T follicular helper cell (primary cell): ENCODE measurements around the gene BRME1.

Experiments used
- DNase-seq: peaks from one replicate; pipeline ENCODE4 v3.0.0-alpha.2; 2020; ENCODE audit warnings: low read depth

The BRME1 gene

DNA sequence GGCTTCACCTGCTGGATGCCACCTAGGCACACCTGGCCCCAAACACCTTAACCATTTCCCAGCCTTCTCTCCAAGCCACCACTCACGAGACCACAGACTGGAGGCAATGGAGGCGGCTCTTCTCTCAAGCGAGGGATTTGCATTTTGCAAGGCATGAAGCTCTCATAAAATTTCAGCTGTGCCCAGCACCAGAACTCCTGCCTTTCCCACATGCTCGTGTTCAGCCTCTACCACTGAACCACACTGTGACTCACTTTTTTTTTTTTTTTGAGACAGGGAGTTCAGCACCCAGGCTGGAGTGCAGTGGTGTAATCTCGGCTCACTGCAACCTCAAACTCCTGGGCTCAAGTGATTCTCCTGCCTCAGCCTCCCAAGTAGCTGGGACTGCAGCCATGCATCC, 18.4 kb downstream of the BRME1 start:
- DNase-seq = no peak

DNA sequence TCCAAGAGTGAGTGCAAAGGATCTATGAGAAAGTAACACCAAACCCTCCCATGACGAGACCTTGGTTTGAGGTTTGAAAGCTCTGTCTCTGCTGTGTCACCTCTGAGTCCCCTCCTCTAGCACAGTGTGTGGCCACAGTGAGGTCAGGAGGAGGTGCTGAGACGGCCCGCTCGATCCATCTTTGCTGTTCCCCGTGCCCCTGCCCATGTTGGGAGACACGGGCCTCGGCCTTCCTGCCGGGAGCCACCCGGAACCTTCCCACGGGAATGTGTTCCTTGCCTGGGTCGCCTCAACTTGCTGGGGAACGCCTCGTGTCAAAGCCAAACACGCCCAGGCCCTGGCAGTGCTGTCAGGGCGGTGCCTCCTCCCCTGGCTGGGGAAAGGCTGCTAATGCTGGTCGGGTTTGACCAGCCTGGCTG, 18.9 kb downstream of the BRME1 start:
- DNase-seq = no peak

DNA sequence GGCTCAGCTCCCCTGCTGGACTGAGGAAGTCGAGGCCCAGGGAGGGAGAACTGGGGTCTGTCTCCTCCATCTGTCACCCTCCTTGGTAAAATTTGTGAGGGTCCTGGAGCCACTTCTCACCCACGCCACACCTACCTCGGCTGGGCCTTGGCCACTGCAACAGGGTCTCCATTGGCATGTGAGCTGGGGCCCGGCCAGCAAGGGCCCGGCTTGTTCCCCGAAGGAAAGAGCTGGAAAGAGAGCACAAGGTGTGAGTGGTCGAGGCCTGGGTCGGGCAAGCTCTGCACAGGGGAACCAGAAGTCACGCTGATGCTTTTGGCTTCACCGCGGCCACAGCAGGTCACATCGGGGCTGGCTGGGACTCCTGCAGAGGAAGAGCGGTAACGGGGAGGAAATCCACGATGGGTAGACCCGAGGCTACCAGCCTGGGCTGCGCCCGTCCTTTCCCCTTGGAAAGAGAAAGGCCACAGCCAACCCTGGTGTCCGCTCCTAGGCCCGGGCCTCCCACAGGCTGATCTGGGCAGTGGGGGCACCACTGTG, 20.0 kb downstream of the BRME1 start:
- no peak for DNase-seq

DNA sequence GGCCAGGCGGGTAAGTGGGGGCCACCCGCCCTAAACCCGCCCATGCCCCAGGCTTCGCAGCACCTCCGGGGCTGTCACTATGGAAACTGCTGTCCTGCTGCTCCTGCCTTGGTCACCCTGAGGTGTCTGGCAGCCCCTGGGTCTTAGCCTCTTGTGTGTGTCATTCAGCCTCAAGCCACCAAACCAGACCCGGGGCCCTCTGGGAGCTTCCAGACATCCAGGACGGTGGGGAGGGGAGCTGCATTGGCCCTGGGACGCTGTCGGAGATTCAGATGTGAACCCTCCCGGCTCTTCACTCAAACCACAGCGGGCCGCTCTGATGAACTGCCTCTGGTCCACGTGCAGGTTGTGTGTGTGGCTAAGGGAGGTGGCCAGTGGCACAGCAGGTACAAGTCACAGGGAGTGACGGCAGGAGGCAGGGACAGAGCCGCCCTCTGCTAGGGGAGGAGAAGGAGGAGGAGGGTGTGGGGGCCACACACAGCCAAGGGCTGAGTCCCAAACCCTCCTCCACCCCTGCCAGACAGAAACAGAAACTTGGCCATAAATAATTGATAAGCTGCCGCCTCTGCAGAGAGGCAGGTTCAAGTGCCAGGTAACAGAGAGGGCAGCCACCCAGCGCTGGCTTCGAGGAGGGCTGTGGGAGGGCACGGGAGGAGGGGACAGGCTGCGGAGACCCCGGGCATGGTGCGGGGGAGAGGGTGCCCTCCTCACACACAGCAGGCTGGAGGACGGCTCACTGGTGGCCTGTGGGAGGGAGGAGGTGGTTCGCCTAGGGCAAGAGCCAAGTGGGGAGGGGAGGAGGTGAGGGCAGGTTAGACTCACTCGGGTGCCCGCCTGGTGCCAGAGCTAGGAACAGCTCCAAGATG, 21.0 kb downstream of the BRME1 start:
- DNase-seq = no peak

DNA sequence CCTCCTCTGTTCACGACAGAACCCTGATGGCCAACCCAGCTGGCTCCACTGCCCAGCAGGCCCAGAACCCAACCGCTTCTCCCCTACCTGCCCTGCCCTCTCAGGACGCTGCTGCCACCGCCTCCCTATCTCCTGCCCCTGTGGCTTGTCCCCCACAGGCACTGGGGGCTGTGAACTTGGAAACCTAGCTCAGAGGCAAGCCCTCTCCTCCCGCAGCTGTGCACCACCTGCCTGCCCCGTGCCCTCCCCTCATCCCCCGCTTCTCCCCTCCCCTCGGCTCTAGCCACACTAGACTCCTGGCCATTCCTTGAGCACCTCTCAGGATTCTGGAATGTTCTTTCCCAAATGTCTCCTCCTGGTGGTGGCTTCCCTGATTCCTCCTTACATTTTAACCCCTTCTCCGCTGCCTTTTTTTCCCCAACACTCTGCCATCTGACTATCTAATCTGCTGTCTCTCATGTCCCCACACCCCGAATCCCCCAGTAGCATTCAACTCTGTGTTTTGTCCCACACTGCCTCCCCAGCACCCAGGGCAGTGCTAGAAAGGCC, 22.3 kb downstream of the BRME1 start:
- DNase-seq = no peak

DNA sequence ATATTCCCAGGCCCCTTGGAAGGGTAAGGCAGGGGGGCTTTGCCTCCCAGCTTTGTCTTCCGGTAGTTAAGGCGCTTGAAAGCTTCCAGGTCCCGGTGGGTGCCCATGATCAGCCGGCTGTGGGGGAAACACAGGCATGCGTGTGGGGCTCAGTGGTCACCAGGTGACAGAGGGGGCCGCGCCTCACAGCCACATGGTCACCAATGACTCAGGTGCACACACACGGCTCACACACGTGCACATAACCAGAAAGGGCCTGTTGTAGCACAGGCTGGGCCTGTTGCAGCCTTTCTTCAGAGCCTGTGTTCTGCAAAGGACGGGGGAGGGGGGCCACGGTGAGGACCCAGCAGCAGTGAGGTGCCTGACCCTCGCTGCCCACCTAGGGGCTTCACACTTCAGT, 23.1 kb downstream of the BRME1 start:
- DNase-seq = no peak

DNA sequence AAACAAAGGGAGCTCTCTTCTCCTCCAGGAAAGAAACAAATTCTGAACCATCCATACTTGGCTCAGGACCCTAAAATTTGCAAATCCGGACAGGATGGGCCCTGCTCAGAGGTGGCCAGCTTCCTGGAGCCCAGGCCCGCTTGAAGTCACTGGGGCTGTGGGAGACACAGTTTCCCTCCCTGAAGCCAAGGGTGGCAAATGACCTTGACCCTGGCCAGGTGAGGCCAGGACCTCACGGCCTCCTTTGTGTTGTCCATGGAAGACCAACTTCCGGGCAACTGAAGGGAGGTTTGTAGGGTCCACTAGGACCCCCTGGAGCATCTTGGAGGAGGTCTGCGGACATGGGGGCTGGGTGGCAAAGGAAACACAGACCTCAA, 23.5 kb downstream of the BRME1 start:
- no peak for DNase-seq

DNA sequence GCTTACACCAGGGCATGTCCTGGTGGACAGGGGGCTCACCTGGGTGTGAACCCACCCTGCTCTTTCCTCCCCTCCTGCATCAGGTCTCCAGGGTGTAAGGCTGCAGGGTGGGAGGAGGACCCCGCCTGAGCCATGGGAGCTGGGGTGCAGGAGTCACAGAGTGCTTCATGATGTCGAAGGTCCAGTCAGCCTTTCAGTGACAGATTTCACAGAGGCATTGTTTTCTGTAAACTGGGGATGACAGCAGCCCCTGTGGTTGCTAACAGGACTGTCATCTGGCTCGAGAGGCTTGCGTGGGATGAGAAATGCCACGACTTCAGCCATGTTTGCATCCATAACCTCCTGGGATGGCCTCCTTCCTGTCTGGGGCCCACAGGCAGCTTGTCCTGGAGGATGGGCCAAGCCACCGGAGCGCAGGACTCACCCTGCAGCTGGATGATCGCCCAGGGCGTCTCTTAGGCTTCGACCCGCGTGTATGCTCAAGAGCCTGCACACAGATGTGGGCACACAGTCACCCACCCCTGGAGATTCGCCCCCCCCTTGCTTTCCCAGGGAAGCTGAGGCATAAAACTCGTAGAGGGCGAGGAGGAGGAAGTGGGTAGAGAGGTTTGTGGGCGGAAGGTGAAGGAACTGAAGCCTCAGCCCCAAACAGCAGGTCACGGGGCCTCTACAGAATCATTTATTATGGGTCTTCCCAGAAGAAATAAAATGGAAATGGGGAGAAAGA, 24.1 kb downstream of the BRME1 start:
- DNase-seq = no peak

DNA sequence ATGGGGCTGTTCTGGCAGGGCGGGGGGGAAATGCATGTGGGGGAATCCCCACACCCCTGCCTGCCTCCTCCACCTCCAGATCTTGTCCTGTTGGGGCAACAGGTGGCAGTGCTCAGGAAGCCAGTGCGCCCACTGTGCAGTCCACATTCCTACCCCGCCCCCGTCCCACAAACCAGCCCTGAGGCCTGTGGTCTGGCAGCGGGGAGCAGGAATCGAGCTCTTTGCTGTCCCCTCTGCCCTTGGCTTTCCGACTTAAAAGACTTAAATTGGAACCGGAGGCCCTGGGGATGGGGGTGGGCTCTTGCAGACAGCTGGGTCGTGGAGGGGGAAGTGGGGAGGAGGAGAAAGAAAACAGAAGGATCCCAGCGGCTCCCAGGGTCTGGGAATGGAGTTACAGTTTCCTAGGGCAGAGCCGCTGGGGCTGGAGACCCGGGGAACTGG, 24.6 kb downstream of the BRME1 start:
- DNase-seq = no peak

DNA sequence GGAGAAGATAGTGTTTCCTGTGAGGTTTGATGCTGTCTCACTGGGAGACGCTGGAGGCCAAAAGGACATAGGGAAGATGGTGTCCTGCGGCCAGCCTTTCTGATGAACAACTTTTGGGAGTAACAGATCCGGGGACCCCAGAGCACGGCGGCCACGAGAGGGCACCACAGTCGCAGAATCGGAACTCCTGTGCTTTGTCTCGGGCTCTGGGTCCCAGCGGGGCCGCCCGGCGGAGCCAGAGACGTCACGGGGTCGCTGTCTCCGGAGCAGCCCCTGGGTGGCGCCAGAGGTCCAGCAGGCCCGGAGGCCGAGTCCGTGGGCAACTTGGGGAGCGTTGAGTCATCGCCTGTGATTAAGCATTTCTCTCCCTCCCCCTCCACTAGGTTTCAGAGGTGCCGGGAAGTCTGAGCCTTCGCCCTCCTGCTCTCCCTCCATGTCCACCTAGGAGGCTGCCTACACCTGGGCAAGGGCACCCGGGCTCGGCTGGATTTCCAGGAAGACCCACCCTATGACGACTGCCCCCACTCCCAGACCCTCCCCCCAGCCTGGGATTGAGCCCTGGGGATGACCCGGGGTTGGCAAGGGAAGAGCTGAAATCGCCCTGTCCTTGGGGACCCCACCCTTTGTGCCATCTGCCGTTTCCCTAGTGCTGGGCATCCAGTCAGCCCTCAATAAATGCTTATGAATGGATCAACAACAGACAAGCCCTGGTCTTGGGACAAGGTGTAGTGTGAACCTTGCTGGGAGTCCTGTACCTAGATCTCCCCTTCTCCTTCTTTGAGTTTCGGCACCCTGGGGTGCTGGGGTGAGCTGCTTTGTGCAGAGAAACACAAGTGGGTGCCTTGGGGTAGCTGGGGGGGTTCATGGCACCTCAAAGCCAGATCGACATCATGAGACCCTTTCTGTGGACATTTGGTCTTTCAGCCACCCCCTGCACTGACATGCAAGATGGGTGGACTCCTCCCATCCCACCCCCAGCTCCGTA, 25.6 kb downstream of the BRME1 start:
- peak; percentile 97 for DNase-seq

DNA sequence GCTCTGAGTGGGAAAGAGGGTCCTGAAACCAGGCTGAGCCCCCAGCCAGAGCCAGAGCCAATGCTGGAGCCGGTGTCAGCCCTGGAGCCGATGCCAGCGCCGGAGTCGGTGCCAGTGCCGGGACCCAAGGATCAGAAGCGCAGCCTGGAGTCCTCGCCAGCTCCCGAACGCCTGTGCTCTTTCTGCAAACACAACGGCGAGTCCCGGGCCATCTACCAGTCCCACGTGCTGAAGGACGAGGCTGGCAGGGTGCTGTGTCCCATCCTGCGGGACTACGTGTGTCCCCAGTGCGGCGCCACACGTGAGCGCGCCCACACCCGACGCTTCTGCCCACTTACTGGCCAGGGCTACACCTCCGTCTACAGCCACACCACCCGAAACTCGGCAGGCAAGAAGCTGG, 28.6 kb downstream of the BRME1 start:
- no peak for DNase-seq

DNA sequence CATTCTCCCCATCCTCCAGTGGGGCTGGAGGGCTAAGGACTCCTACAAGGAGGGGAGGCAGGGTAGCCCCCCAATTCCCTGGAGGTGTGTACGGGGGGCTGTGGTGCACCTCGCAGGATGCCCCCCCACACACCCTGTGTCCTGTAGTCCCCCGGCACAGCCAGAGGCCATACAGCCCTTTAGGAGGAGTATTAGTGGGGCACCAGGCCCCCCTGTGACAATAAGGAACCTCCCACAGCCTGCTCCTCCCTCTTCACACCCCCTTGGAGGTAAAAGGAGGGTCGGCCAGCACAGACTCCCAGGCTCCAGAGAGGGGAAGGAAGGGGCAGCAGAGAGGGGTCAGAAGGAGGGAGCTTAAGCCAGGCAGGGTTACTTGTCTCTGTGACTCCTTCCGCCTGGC, 29.1 kb downstream of the BRME1 start, which contains the start of gene NANOS3:
Gene NANOS3, plus strand, starts transcription at position 301 of the 400 bp plus-strand sequence. CDS start 115 bp downstream, outside the sequence.
- DNase-seq = no peak

DNA sequence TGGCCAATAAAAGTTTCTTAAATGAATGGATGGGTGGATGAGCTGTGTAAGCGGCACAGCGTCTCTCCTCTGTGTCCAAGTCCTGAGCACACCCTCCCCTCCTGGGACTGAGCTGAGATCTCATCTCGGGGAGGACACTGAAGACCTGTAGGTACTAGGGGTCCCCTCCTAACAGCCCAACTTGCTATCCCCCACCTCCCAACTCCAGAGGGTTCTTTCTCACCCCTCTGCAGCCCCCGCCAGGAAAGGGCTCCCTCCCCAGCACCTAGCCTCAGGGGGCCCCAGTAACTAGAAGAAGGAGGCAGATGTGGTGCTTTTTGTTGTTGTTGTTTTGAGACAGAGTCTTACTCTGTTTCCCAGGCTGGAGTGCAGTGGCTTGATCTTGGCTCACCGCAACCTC, 30.1 kb downstream of the BRME1 start:
- no peak for DNase-seq

DNA sequence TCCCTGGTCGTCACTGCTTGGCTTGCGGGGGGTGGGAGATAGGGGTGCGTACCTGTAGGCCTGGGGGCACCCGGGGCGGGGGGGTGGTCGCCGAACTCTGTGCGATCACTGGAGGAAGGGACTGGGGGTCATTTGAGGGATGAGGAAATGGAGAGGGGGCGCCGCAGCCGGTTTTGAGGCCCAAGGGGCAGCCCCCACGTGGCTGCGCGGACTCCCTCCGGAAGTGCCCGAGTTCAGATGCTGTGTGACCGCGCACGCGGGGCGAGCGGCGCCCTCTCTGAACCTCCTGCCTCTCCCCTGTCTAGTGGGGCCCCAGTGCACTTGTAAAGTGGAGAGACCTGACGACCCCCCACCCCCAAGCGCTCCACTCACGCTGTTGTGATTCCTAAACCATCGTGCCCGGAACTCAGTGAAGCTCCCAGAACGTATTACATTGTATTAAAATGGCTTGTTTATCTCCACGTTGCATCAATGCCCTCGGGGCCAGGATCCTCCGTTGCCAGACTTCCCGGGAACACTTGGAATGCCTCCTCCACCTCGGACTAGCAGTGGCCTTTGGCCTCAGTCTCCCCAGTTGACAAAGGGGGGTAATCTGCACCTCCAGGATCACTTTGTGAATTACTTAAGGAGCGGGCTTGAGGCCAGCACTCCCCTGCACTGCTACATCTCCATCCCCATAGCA, 31.9 kb downstream of the BRME1 start:
- no peak for DNase-seq

DNA sequence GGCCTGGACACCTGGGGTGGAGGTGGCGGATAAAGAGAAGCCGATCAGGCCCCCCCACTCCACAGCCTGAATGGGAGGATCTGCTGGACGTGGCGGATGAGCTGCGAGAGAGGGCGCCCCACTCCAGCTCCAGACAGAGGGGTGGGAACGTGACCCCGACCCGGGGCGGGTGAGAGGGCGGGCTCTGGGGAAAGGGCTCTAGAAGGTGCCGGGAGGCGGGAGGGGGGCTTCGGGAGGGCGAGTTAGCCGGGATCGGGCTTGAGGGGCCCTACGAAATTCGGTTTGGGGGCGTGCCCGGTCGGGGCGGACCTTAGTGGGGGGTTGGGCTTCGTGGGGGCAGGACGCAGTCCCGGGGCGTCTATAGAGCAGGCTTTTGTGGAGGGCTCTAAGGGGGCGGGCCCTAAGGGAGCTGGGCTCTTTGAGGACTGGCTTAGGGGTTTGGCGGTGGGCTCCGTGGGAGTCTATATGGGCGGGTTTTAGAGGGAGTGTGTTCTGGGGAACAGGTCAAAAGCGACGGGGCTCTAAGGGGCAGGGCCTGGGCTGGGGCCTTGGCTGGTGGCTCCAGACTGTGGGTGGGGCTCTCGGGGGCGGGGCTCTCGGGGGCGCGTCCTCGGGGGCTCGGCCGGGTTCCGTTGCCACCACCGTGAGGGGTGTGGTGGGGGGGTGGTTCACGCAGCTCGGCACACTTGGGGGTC, 33.1 kb downstream of the BRME1 start:
- DNase-seq = no peak

DNA sequence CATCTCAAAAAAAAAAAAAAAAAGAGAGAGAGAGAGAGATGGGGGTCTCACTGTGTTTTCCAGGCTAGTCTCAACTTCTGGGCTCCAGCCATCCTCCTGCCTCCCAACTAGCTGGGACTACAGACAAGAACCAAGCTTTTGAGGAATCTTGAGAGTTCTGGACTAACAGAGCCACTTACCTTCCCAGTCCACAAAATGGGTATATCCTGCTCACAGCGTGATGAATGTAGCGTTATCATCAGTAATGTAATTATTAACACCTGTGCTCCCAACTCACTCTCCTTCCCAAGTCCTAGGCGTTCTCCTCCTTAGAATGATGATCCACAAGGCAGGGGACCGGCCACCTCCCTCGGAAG, 33.6 kb downstream of the BRME1 start:
- DNase-seq = no peak

DNA sequence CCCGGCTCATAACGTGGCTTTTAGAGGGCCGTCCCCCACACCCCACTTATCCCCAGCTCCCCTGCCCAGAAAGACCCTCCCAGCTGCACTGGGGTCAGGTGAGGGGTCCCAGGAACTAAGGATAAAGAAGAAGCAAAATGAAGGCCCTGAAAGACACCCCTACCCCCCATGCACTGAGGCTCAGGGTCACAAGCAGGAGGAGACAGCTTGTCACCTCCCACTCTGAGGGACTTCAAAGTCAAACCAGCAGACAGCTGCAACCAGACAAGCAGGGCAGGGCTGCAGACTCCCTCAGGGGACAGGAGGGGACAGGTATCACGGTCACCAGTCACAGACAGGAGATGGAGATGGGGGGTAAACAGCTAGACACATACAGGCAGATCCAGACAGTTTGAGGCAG, 35.0 kb downstream of the BRME1 start:
- no peak for DNase-seq

DNA sequence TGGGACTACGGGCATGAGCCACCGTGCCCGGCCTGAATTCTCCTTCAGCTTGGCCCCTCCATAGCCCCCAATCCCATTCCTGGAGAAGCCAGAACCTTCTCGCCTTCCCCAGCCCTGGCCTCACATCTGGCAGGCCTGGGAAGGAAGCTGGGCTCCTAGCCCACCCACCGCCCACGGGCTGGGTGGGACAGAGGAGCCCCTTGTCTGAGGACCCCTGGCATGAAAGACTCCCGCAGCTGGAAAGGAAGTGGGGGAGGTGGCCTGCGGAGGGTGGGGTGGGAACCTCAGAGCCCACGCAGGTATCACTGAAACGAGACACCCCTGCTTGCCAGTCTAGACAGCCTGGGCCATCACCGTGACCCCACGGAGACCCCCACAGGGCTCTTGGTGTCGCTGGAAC, 36.6 kb downstream of the BRME1 start:
- no peak for DNase-seq

DNA sequence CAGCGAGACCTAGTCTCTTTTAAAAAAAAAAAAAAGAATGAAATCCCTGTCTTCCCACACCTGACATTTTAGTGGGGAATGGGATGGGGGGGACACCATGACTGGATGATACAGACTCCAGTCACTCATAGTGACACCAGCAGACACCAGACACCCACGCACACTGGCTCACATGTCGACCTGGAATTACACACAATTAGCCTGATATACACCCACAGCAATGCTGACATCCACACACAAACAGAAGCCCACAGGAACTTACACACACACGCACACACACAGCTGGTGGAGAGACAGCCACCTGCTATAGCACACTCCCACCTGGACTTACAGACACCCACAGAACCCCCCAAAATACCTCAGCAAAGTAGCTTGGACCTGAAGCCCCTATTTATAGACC, 37.3 kb downstream of the BRME1 start:
- DNase-seq = no peak

DNA sequence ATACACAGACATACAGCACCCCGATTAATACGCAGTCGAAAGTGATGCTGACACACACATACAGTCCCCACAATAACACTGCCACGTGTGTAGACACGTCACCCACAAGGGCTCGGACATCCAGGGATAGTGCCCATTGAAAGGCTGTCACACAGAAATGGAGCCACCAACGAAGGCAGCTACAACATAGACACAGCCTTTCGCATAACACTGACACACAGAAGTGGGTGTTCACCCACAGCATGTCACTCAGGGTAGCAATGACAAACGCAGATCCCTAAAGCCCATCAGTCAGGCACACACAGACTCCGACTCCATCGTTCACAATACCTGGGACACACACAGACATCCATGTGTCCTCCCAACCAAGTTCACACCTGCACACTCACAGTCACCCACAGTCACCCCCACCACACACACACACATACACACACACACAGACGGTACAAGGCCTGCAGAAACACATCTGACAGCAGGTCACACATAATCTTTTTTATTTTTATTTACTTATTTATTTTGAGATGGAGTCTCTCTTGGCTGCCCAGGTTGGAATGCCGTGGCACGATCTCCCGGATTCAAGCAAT, 39.4 kb downstream of the BRME1 start:
- DNase-seq = no peak
